ENCODE measurements around the gene EIF4E3.
A peak's percentile ranks its signal among the peaks of the same experiment; 100 is the strongest.

Gene EIF4E3

GRCh38 chr3:71758091-71758490, 32.9 kb upstream of the EIF4E3 start:
- no peak for DNase-seq (ENCODE audit: low spot score)
- TF ChIP-seq, protein P1, sequence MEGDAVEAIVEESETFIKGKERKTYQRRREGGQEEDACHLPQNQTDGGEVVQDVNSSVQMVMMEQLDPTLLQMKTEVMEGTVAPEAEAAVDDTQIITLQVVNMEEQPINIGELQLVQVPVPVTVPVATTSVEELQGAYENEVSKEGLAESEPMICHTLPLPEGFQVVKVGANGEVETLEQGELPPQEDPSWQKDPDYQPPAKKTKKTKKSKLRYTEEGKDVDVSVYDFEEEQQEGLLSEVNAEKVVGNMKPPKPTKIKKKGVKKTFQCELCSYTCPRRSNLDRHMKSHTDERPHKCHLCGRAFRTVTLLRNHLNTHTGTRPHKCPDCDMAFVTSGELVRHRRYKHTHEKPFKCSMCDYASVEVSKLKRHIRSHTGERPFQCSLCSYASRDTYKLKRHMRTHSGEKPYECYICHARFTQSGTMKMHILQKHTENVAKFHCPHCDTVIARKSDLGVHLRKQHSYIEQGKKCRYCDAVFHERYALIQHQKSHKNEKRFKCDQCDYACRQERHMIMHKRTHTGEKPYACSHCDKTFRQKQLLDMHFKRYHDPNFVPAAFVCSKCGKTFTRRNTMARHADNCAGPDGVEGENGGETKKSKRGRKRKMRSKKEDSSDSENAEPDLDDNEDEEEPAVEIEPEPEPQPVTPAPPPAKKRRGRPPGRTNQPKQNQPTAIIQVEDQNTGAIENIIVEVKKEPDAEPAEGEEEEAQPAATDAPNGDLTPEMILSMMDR (IDR thresholded peaks at IDR 0.05; ENCODE audit: borderline replicate concordance, control extremely low read depth, extremely low read depth, insufficient read depth, missing control alignments), result no peak
- in situ Hi-C loops (cut with MboI; ENCODE audit: low sequenced_read_pairs, unreplicated experiment), result no loop called here

GRCh38 chr3:71754610-71755253, 29.5 kb upstream of the EIF4E3 start:
- DNase-seq (ENCODE audit: low spot score), result no peak
- TF ChIP-seq, protein P1 (IDR thresholded peaks at IDR 0.05; ENCODE audit: borderline replicate concordance, control extremely low read depth, extremely low read depth, insufficient read depth, missing control alignments), result no peak
- in situ Hi-C loops (cut with MboI; ENCODE audit: low sequenced_read_pairs, unreplicated experiment), result no loop called here

DNA sequence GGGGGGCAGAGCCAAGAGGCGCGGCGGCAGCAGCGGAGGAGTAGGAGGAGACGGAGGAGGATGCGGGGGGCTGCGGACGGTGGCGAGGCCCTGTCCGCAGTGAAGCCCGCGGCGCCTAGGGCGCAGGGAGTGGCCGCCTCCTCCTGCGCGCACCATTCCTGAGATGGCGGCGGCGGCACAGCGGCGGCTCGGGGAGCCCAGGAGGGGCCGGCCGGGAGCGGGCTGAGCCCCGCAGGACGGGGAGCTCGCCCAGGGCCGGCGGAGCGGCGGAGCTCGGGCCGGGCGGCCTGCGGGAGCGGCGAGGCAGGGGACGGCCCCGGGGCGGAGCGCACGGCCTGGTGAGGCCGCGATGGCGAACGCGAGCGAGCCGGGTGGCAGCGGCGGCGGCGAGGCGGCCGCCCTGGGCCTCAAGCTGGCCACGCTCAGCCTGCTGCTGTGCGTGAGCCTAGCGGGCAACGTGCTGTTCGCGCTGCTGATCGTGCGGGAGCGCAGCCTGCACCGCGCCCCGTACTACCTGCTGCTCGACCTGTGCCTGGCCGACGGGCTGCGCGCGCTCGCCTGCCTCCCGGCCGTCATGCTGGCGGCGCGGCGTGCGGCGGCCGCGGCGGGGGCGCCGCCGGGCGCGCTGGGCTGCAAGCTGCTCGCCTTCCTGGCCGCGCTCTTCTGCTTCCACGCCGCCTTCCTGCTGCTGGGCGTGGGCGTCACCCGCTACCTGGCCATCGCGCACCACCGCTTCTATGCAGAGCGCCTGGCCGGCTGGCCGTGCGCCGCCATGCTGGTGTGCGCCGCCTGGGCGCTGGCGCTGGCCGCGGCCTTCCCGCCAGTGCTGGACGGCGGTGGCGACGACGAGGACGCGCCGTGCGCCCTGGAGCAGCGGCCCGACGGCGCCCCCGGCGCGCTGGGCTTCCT, 28.8 kb upstream of the EIF4E3 start, which contains the start of gene GPR27:
Gene GPR27 (plus strand): TSS at position 155 of the 909 bp plus-strand sequence. CDS start 195 bp downstream, at position 350.
- peak; percentile 34 for DNase-seq (ENCODE audit: low spot score)
- in situ Hi-C loops (cut with MboI; ENCODE audit: low sequenced_read_pairs, unreplicated experiment), result no loop called here
- TF ChIP-seq, protein P1 (IDR thresholded peaks at IDR 0.05; ENCODE audit: borderline replicate concordance, control extremely low read depth, extremely low read depth, insufficient read depth, missing control alignments), result no peak

DNA sequence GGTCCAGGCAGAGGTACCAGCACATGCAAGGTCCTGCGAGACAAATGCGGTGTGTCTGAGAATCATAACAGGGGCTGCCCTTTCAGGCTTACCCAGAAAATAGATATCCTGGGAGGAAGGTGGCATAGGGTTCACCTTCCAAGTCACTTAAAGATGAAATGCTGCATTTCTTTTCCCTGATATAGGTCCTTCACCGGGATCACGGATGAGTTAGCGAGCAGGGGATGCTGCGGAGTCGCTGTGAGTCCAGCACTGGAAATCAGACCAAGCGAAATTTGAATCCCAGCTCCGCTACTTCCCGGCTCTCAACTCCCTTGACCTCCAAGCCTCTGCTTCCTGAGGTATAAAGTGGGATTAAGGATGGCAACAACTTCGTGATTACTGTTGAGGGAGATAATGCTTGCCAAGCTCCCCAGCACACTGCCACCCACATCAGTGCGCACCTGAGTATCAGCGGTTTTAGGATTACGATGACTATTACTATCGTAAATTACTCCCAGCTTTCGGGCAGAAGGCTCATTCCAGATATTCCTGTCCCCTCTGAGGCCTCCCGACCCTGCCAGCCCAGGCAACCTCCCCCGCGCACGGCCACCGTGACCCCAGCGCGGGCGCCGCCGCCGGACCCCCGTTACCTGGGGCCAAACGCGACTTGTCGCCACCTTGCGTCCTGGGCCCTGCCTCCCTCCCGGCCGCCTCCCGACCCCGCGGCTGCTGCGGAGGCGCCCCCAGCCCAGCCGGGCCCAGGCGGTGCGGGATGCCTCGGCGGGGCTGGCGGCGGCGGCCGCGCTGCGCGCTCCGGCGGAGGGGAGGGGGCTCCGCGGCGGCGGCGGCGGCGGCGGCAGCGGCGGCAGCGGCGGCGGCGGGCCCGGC, 27.9 kb upstream of the EIF4E3 start:
- TF ChIP-seq, protein P1 (IDR thresholded peaks at IDR 0.05; ENCODE audit: borderline replicate concordance, control extremely low read depth, extremely low read depth, insufficient read depth, missing control alignments), result no peak
- in situ Hi-C loops (cut with MboI; ENCODE audit: low sequenced_read_pairs, unreplicated experiment), result no loop called here
- DNase-seq (ENCODE audit: low spot score), result no peak

- no peak for DNase-seq (ENCODE audit: low spot score)
- in situ Hi-C loops (cut with MboI; ENCODE audit: low sequenced_read_pairs, unreplicated experiment), result no loop called here
- TF ChIP-seq, protein P1 (IDR thresholded peaks at IDR 0.05; ENCODE audit: borderline replicate concordance, control extremely low read depth, extremely low read depth, insufficient read depth, missing control alignments), result no peak
These were observed 26.4 kb upstream of the EIF4E3 start for GRCh38 chr3:71751602-71752001.

DNA sequence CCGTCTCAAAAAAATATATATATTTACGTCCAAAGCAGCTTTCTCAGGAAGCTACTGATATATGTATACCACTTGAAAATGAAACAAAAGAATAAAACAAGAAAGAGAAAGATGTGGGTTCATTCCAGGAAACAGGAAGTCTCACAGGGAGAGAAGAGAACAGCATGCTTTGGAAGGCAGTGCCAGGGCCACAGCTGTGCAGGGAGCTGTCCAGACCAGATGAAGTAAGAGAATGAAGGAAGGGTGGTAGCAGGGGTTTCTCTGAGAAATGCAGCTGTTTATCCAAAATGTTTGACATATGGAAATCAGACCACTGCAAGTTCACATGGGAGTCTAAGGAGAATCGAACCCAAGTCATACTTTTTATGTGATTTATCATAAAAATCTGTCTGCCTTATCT, 19.5 kb upstream of the EIF4E3 start:
- TF ChIP-seq, protein P1 (IDR thresholded peaks at IDR 0.05; ENCODE audit: borderline replicate concordance, control extremely low read depth, extremely low read depth, insufficient read depth, missing control alignments), result no peak
- DNase-seq (ENCODE audit: low spot score), result no peak
- in situ Hi-C loops (cut with MboI; ENCODE audit: low sequenced_read_pairs, unreplicated experiment), result no loop called here
